Fibroblast of lung (primary cell): ENCODE measurements around the gene NEURL1B. TPM values are rescaled to one million over a fixed set of nuclear protein-coding genes. Genes with fewer than 3 reads are reported as not detected.

Experiments
- DNase-seq, 2 donors: peaks; one replicate each; pipeline versions ENCODE4 v3.0.0 to v3.0.0-alpha.2; 2010; ENCODE audit warnings: low read depth in 2 of 2
- H2AFZ ChIP-seq: 2 replicates; pipeline ENCODE4 v1.5.1; 2012; ENCODE audit warnings: low read length, control low read depth, inconsistent platforms
- H3K27ac ChIP-seq: 2 replicates; pipeline ENCODE4 v1.5.1; 2011; ENCODE audit warnings: low read length, control low read depth; ENCODE audit not compliant: insufficient read depth
- H3K27me3 ChIP-seq: 2 replicates; pipeline ENCODE4 v1.5.1; 2011; ENCODE audit warnings: mild to moderate bottlenecking, low read length; ENCODE audit not compliant: control insufficient read depth, insufficient read depth
- H3K36me3 ChIP-seq: 2 replicates; pipeline ENCODE4 v1.5.1; 2011; ENCODE audit warnings: low read length; ENCODE audit not compliant: control insufficient read depth, insufficient read depth
- H3K4me1 ChIP-seq: 2 replicates; pipeline ENCODE4 v1.5.1; 2011; ENCODE audit warnings: low read length; ENCODE audit not compliant: control insufficient read depth, insufficient read depth; ENCODE audit errors: extremely low read depth
- H3K4me2 ChIP-seq: 2 replicates; pipeline ENCODE4 v1.5.1; 2011; ENCODE audit warnings: low read length, control low read depth; ENCODE audit not compliant: insufficient read depth; ENCODE audit errors: extremely low read depth
- H3K4me3 ChIP-seq, 4 experiments: fragments of 200-600 bp in 1 of 4; sonication (generic) in 1 of 4; replicated peaks in 1 of 4; 2 replicates each; pipeline ENCODE4 v1.5.1; 2011 to 2016; ENCODE audit warnings: low read length in 4 of 4, low read depth in 3 of 4, mild to moderate bottlenecking in 3 of 4, control low read depth in 2 of 4, inconsistent platforms in 1 of 4, mixed read lengths in 1 of 4; ENCODE audit not compliant: insufficient read depth in 1 of 4; ENCODE audit errors: control extremely low read depth in 1 of 4
- H3K79me2 ChIP-seq: 2 replicates; pipeline ENCODE4 v1.5.1; 2012; ENCODE audit warnings: mild to moderate bottlenecking, low read length, inconsistent platforms; ENCODE audit not compliant: control insufficient read depth, insufficient read depth
- H3K9ac ChIP-seq: 2 replicates; pipeline ENCODE4 v1.5.1; 2011; ENCODE audit warnings: mild to moderate bottlenecking, low read length, control low read depth; ENCODE audit not compliant: insufficient read depth
- H3K9me3 ChIP-seq: 2 replicates; pipeline ENCODE4 v1.5.1; 2012; ENCODE audit warnings: low read depth, low read length; ENCODE audit not compliant: control insufficient read depth, insufficient read depth
- H4K20me1 ChIP-seq: 2 replicates; pipeline ENCODE4 v1.5.1; 2011; ENCODE audit warnings: low read length; ENCODE audit not compliant: control insufficient read depth, insufficient read depth; ENCODE audit errors: extremely low read depth
- CTCF ChIP-seq, 2 donors: IDR thresholded peaks in 1 of 2; conservative IDR thresholded peaks in 1 of 2; 1 replicate in 1 of 2; 2 replicates in 1 of 2; pipeline ENCODE4 v1.5.1; 2011 to 2012; ENCODE audit warnings: low read length in 2 of 2, control low read depth in 1 of 2, inconsistent platforms in 1 of 2, low read depth in 1 of 2, mild to moderate bottlenecking in 1 of 2
- EZH2 ChIP-seq: IDR thresholded peaks from 2 replicates; pipeline ENCODE4 v1.5.1; 2012; ENCODE audit warnings: low read length, control low read depth, mild to moderate bottlenecking; ENCODE audit errors: missing control alignments
- polyA plus RNA-seq, 2 donors: library from polyadenylated mRNA; depleted of rRNA in 1 of 2; stranded (reverse) in 1 of 2; unstranded in 1 of 2; fragments of >200 nt; gene quantifications; 2 replicates each; pipeline ENCODE4 v1.2.1, GENCODE V29; 2011 to 2012; ENCODE audit warnings: missing spikeins in 1 of 2
- total RNA-seq: library from RNA; depleted of rRNA; stranded (reverse); fragments of >200 nt; gene quantifications from 2 replicates; pipeline ENCODE4 v1.2.1, GENCODE V29; 2014

The NEURL1B gene
- total and polyA plus RNA-seq, 2 donors (not counting 1 experiment from before 2014, with no cell fraction given), result 5.0 to 6.1 TPM

- Histone ChIP-seq H2AFZ (no peak overlapping the region), H3K27me3 (peaks cover 9% of the 10 kb centered on the region), H3K4me2 (no peak overlapping the region), H3K79me2 (no peaks in the 10 kb centered on the region), H3K36me3 (no peaks in the 10 kb centered on the region), H3K4me3 (no peak overlapping the region), H4K20me1 (no peaks in the 10 kb centered on the region), H3K9me3 (no peaks in the 10 kb centered on the region), H3K4me1 (peaks cover 10% of the 10 kb centered on the region), H3K9ac (no peak overlapping the region), H3K27ac (no peak overlapping the region)
- TF ChIP-seq CTCF (conservative IDR thresholded peaks at IDR 0.05 in 1 of 2, IDR thresholded peaks at IDR 0.05 in 1 of 2; ENCODE audit: low read depth in 1 of 2, low read length in 2 of 2) (no peak), EZH2 (no peak)
- no peak for DNase-seq
Observed at GRCh38 chr5:172700365-172701290, 59.6 kb downstream of the NEURL1B start.

GRCh38 chr5:172701291-172701656 lies 60.2 kb downstream of the NEURL1B start:
- H4K20me1 ChIP-seq, result no peaks in the 10 kb centered on the region
- H3K4me2 ChIP-seq, result no peak overlapping the region
- no peaks in the 10 kb centered on the region for H3K79me2 ChIP-seq
- no peak overlapping the region for H3K9ac ChIP-seq
- no peaks in the 10 kb centered on the region for H3K36me3 ChIP-seq
- no peak overlapping the region for H2AFZ ChIP-seq
- H3K4me1 ChIP-seq, result peaks cover 8% of the 10 kb centered on the region
- no peak for DNase-seq
- peaks cover 9% of the 10 kb centered on the region for H3K27me3 ChIP-seq
- H3K9me3 ChIP-seq, result no peaks in the 10 kb centered on the region
- no peak for TF ChIP-seq EZH2
- TF ChIP-seq CTCF (conservative IDR thresholded peaks at IDR 0.05 in 1 of 2, IDR thresholded peaks at IDR 0.05 in 1 of 2; ENCODE audit: low read depth in 1 of 2, low read length in 2 of 2), result no peak
- no peak overlapping the region for H3K27ac ChIP-seq
- no peak overlapping the region for H3K4me3 ChIP-seq

GRCh38 chr5:172703952-172704351 lies 62.9 kb downstream of the NEURL1B start:
- Histone ChIP-seq H3K27ac (no peak overlapping the region), H4K20me1 (no peaks in the 10 kb centered on the region), H3K4me1 (peaks cover 5% of the 10 kb centered on the region), H2AFZ (no peak overlapping the region), H3K79me2 (no peaks in the 10 kb centered on the region), H3K9me3 (no peaks in the 10 kb centered on the region), H3K4me3 (no peak overlapping the region), H3K4me2 (no peak overlapping the region), H3K36me3 (no peaks in the 10 kb centered on the region), H3K27me3 (peaks cover 9% of the 10 kb centered on the region), H3K9ac (no peak overlapping the region)
- TF ChIP-seq EZH2 (no peak), CTCF (conservative IDR thresholded peaks at IDR 0.05 in 1 of 2, IDR thresholded peaks at IDR 0.05 in 1 of 2; ENCODE audit: low read depth in 1 of 2, low read length in 2 of 2) (no peak)
- no peak for DNase-seq
